Liver (tissue), 9 donors: ENCODE measurements around the gene PPM1J. TPM values are rescaled to one million over a fixed set of nuclear protein-coding genes. Genes with fewer than 3 reads are reported as not detected.

ENCODE experiments used
- DNase-seq: peaks from one replicate; pipeline ENCODE4 v3.0.0-alpha.2; 2017; ENCODE audit warnings: low spot score
- H3K27ac ChIP-seq, 2 donors: one replicate each; pipeline ENCODE4 v1.7.0; 2013; ENCODE audit warnings: inconsistent platforms in 2 of 2, low read length in 2 of 2, control low read depth in 1 of 2, low read depth in 1 of 2, mild to moderate bottlenecking in 1 of 2
- H3K27me3 ChIP-seq, 4 donors: one replicate each; pipeline versions ENCODE4 v1.6.1 to v1.7.0; 2013; ENCODE audit warnings: low read length in 3 of 4, inconsistent platforms in 1 of 4, mild to moderate bottlenecking in 1 of 4, moderate library complexity in 1 of 4; ENCODE audit not compliant: control insufficient read depth in 4 of 4, insufficient read depth in 4 of 4
- H3K36me3 ChIP-seq, 4 donors: one replicate each; pipeline versions ENCODE4 v1.6.1 to v1.7.0; 2013; ENCODE audit warnings: low read length in 3 of 4, mild to moderate bottlenecking in 3 of 4, low read depth in 1 of 4, moderate library complexity in 1 of 4; ENCODE audit not compliant: control insufficient read depth in 4 of 4, insufficient read depth in 3 of 4
- H3K4me1 ChIP-seq, 4 donors: one replicate each; pipeline versions ENCODE4 v1.6.1 to v1.7.0; 2013; ENCODE audit warnings: low read length in 3 of 4, mild to moderate bottlenecking in 3 of 4, moderate library complexity in 1 of 4; ENCODE audit not compliant: control insufficient read depth in 4 of 4, insufficient read depth in 4 of 4
- H3K4me3 ChIP-seq, 3 donors: one replicate each; pipeline versions ENCODE4 v1.6.1 to v1.7.0; 2013; ENCODE audit warnings: low read length in 3 of 3, control low read depth in 1 of 3, low read depth in 1 of 3, mild to moderate bottlenecking in 1 of 3
- H3K9ac ChIP-seq, 2 donors: one replicate each; pipeline ENCODE4 v1.7.0; 2013; ENCODE audit warnings: low read length in 2 of 2, mild to moderate bottlenecking in 2 of 2, moderate library complexity in 2 of 2, control low read depth in 1 of 2, low read depth in 1 of 2
- H3K9me3 ChIP-seq, 4 donors: one replicate each; pipeline versions ENCODE4 v1.6.1 to v1.7.0; 2013; ENCODE audit warnings: low read length in 3 of 4; ENCODE audit not compliant: control insufficient read depth in 4 of 4
- EGR1 ChIP-seq, 2 donors: IDR thresholded peaks; 2 replicates each; pipeline ENCODE4 v1.6.1; 2016 to 2018; ENCODE audit warnings: antibody characterized with exemption in 2 of 2, low read depth in 2 of 2
- FOXA1 ChIP-seq: IDR thresholded peaks from 2 replicates; pipeline ENCODE4 v1.6.1; 2016; ENCODE audit warnings: antibody characterized with exemption
- FOXA2 ChIP-seq: IDR thresholded peaks from 2 replicates; pipeline ENCODE4 v1.6.1; 2016; ENCODE audit warnings: antibody characterized with exemption
- GABPA ChIP-seq, 2 donors: IDR thresholded peaks in 1 of 2; conservative IDR thresholded peaks in 1 of 2; 2 replicates each; pipeline ENCODE4 v1.6.1; 2016; ENCODE audit warnings: antibody characterized with exemption in 2 of 2, mild to moderate bottlenecking in 1 of 2, moderate library complexity in 1 of 2
- HNF4A ChIP-seq, 2 donors: conservative IDR thresholded peaks; 2 replicates each; pipeline ENCODE4 v1.6.1; 2016; ENCODE audit warnings: antibody characterized with exemption in 2 of 2, mild to moderate bottlenecking in 2 of 2
- HNF4G ChIP-seq: IDR thresholded peaks from 2 replicates; pipeline ENCODE4 v1.6.1; 2016; ENCODE audit warnings: antibody characterized with exemption
- JUND ChIP-seq, 2 donors: IDR thresholded peaks; 2 replicates each; pipeline ENCODE4 v1.6.1; 2016; ENCODE audit warnings: antibody characterized with exemption in 2 of 2
- NR2F2 ChIP-seq: IDR thresholded peaks from 2 replicates; pipeline ENCODE4 v1.6.1; 2016; ENCODE audit warnings: antibody characterized with exemption
- RAD21 ChIP-seq, 2 donors: IDR thresholded peaks; 2 replicates each; pipeline ENCODE4 v1.6.1; 2016; ENCODE audit warnings: antibody characterized with exemption in 2 of 2, mild to moderate bottlenecking in 2 of 2
- RXRA ChIP-seq, 2 donors: IDR thresholded peaks; 2 replicates each; pipeline ENCODE4 v1.6.1; 2017 to 2018; ENCODE audit warnings: antibody characterized with exemption in 2 of 2, mild to moderate bottlenecking in 1 of 2
- SP1 ChIP-seq: IDR thresholded peaks from 2 replicates; pipeline ENCODE4 v1.6.1; 2018; ENCODE audit warnings: antibody characterized with exemption, mild to moderate bottlenecking
- TAF1 ChIP-seq: conservative IDR thresholded peaks from 2 replicates; pipeline ENCODE4 v1.6.1; 2016; ENCODE audit warnings: antibody characterized with exemption, mild to moderate bottlenecking
- YY1 ChIP-seq: IDR thresholded peaks from 2 replicates; pipeline ENCODE4 v1.6.1; 2016; ENCODE audit warnings: antibody characterized with exemption, mild to moderate bottlenecking
- WGBS: extraction: QIAGEN DNeasy Blood & Tissue Kit; methylation state at CpG from one replicate; pipeline ENCODE4 v1.1.7; 2013; 5-methylcytosine and 5-hydroxymethylcytosine counted together
- polyA plus RNA-seq, 2 donors: library from polyadenylated mRNA; stranded (reverse) in 1 of 2; unstranded in 1 of 2; fragments of 200-250 nt in 1 of 2; fragments of >200 nt in 1 of 2; fragmentation: Nextera tagmentation in 1 of 2; extraction: Ambion mirVana in 1 of 2; gene quantifications; one replicate each; pipeline versions ENCODE4 v1.2.1 to v1.2.3, GENCODE V29; 2013 to 2015
- total RNA-seq, 2 donors: library from RNA; depleted of rRNA; stranded (reverse); fragments of >200 nt; gene quantifications; one replicate each; pipeline ENCODE4 v1.2.3, GENCODE V29; 2014
- TF ChIP-seq, protein P1 (sequence below): IDR thresholded peaks from 2 replicates; pipeline ENCODE4 v1.6.1; 2016; ENCODE audit warnings: antibody characterized with exemption
- TF ChIP-seq, protein P2 (sequence below): IDR thresholded peaks from 2 replicates; pipeline ENCODE4 v1.6.1; 2016; ENCODE audit warnings: antibody characterized with exemption
- TF ChIP-seq, protein P3 (sequence below): fragments of 150-350 bp; IDR thresholded peaks from 2 replicates; pipeline ENCODE4 v1.5.1; 2017; ENCODE audit warnings: improper control_type of control experiment, low read depth, low read length; ENCODE audit not compliant: missing input control
- TF ChIP-seq, protein P4 (sequence below): IDR thresholded peaks from 2 replicates; pipeline ENCODE4 v1.6.1; 2016; ENCODE audit warnings: antibody characterized with exemption
- TF ChIP-seq, protein P5 (sequence below): IDR thresholded peaks from 2 replicates; pipeline ENCODE4 v1.6.1; 2016; ENCODE audit warnings: antibody characterized with exemption, mild to moderate bottlenecking
- donor health status: healthy.
- donor health status: healthy.
- donor health status: healthy.
- donor health status: healthy.
- donor health status: healthy.

Gene PPM1J
- total and polyA plus RNA-seq, 4 donors = 0.08 to 0.17 TPM; not detected in 2

DNA sequence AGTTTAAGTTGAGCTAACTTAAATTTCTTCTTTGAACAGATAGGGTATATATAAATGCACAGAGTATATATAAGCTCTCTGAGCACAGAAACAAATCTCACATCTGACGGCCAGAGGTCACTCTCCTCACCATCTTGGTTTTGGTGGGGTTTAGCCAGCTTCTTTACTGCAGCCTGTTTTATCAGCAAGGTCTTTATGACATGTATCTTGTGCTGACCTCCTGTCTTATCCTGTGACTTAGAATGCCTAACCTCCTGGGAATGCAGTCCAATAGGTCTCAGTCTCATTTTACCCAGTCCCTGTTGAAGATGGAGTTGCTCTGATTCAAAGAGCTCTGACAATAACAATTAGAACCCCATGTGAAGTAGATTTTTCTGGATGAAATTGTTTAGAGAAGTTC lies 42.3 kb downstream of the PPM1J start:
- peaks cover 0 to 26% (median 21%) of the 10 kb centered on the region in 4 donors for H3K4me1 ChIP-seq
- no peak for DNase-seq
- WGBS = 94% methylated on average over 1 of the region's 1 CpG
- H3K9me3 ChIP-seq = no peaks in the 10 kb centered on the region
- H3K27me3 ChIP-seq = no peaks in the 10 kb centered on the region
- no peak overlapping the region for H3K4me3 ChIP-seq
- no peak overlapping the region for H3K9ac ChIP-seq
- H3K36me3 ChIP-seq = peaks cover 3 to 20% (median 17%) of the 10 kb centered on the region in 4 donors
- H3K27ac ChIP-seq = peak overlapping the region; percentile 89 to 96
- TF ChIP-seq, protein P1, sequence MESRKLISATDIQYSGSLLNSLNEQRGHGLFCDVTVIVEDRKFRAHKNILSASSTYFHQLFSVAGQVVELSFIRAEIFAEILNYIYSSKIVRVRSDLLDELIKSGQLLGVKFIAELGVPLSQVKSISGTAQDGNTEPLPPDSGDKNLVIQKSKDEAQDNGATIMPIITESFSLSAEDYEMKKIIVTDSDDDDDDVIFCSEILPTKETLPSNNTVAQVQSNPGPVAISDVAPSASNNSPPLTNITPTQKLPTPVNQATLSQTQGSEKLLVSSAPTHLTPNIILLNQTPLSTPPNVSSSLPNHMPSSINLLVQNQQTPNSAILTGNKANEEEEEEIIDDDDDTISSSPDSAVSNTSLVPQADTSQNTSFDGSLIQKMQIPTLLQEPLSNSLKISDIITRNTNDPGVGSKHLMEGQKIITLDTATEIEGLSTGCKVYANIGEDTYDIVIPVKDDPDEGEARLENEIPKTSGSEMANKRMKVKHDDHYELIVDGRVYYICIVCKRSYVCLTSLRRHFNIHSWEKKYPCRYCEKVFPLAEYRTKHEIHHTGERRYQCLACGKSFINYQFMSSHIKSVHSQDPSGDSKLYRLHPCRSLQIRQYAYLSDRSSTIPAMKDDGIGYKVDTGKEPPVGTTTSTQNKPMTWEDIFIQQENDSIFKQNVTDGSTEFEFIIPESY = no peak
- no peak for TF ChIP-seq GABPA (IDR thresholded peaks at IDR 0.05 in 1 of 2, conservative IDR thresholded peaks at IDR 0.05 in 1 of 2)
- TF ChIP-seq FOXA1 = no peak
- TF ChIP-seq, protein P2, sequence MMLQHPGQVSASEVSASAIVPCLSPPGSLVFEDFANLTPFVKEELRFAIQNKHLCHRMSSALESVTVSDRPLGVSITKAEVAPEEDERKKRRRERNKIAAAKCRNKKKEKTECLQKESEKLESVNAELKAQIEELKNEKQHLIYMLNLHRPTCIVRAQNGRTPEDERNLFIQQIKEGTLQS = no peak
- no peak for TF ChIP-seq RAD21 (IDR thresholded peaks at IDR 0.05)
- TF ChIP-seq HNF4A (conservative IDR thresholded peaks at IDR 0.05) = no peak
- TF ChIP-seq HNF4G = no peak
- TF ChIP-seq YY1 = no peak
- no peak for TF ChIP-seq EGR1 (IDR thresholded peaks at IDR 0.05; ENCODE audit: low read depth in 2 of 2)
- TF ChIP-seq TAF1 = no peak
- TF ChIP-seq, protein P3, sequence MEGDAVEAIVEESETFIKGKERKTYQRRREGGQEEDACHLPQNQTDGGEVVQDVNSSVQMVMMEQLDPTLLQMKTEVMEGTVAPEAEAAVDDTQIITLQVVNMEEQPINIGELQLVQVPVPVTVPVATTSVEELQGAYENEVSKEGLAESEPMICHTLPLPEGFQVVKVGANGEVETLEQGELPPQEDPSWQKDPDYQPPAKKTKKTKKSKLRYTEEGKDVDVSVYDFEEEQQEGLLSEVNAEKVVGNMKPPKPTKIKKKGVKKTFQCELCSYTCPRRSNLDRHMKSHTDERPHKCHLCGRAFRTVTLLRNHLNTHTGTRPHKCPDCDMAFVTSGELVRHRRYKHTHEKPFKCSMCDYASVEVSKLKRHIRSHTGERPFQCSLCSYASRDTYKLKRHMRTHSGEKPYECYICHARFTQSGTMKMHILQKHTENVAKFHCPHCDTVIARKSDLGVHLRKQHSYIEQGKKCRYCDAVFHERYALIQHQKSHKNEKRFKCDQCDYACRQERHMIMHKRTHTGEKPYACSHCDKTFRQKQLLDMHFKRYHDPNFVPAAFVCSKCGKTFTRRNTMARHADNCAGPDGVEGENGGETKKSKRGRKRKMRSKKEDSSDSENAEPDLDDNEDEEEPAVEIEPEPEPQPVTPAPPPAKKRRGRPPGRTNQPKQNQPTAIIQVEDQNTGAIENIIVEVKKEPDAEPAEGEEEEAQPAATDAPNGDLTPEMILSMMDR = no peak
- no peak for TF ChIP-seq SP1
- TF ChIP-seq NR2F2 = no peak
- TF ChIP-seq, protein P4, sequence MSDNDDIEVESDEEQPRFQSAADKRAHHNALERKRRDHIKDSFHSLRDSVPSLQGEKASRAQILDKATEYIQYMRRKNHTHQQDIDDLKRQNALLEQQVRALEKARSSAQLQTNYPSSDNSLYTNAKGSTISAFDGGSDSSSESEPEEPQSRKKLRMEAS = no peak
- TF ChIP-seq RXRA (IDR thresholded peaks at IDR 0.05) = no peak
- no peak for TF ChIP-seq JUND (IDR thresholded peaks at IDR 0.05)
- no peak for TF ChIP-seq FOXA2
- TF ChIP-seq, protein P5, sequence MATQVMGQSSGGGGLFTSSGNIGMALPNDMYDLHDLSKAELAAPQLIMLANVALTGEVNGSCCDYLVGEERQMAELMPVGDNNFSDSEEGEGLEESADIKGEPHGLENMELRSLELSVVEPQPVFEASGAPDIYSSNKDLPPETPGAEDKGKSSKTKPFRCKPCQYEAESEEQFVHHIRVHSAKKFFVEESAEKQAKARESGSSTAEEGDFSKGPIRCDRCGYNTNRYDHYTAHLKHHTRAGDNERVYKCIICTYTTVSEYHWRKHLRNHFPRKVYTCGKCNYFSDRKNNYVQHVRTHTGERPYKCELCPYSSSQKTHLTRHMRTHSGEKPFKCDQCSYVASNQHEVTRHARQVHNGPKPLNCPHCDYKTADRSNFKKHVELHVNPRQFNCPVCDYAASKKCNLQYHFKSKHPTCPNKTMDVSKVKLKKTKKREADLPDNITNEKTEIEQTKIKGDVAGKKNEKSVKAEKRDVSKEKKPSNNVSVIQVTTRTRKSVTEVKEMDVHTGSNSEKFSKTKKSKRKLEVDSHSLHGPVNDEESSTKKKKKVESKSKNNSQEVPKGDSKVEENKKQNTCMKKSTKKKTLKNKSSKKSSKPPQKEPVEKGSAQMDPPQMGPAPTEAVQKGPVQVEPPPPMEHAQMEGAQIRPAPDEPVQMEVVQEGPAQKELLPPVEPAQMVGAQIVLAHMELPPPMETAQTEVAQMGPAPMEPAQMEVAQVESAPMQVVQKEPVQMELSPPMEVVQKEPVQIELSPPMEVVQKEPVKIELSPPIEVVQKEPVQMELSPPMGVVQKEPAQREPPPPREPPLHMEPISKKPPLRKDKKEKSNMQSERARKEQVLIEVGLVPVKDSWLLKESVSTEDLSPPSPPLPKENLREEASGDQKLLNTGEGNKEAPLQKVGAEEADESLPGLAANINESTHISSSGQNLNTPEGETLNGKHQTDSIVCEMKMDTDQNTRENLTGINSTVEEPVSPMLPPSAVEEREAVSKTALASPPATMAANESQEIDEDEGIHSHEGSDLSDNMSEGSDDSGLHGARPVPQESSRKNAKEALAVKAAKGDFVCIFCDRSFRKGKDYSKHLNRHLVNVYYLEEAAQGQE = no peak
